H1 (cell line): ENCODE measurements around the gene ACER3. TPM values are rescaled to one million over a fixed set of nuclear protein-coding genes. Genes with fewer than 3 reads are reported as not detected.

Experiments
- ASH2L ChIP-seq: fragments of 200-600, 300-600 bp; sonication (generic); IDR thresholded peaks from one replicate; pipeline ENCODE4 v1.7.1; 2017; ENCODE audit warnings: low read length
- CBX5 ChIP-seq: fragments of 300-800, 300-1000 bp; sonication (generic); IDR thresholded peaks from 2 replicates; pipeline ENCODE4 v1.7.1; 2016; ENCODE audit warnings: antibody characterized with exemption, low read length, low read depth
- GABPA ChIP-seq: IDR thresholded peaks from 2 replicates; pipeline ENCODE4 v1.6.1; 2011; ENCODE audit warnings: mild to moderate bottlenecking, low read length, moderate library complexity, borderline replicate concordance; ENCODE audit not compliant: insufficient read depth
- JUND ChIP-seq: IDR thresholded peaks from 2 replicates; pipeline ENCODE4 v1.6.1; 2011; ENCODE audit warnings: mild to moderate bottlenecking, improper control_type of control experiment, low read length
- POLR2AphosphoS5 ChIP-seq: IDR thresholded peaks from 2 replicates; pipeline ENCODE4 v1.6.1; 2011; ENCODE audit warnings: low read depth, low read length
- SIN3A ChIP-seq, 2 experiments: IDR thresholded peaks in 1 of 2; conservative IDR thresholded peaks in 1 of 2; 2 replicates each; pipeline ENCODE4 v1.6.1; 2011 to 2012; ENCODE audit warnings: low read length in 2 of 2, improper control_type of control experiment in 1 of 2, low read depth in 1 of 2, mild to moderate bottlenecking in 1 of 2
- SIRT6 ChIP-seq: IDR thresholded peaks from one replicate; pipeline ENCODE4 v1.7.1; 2012; ENCODE audit warnings: low read length, inconsistent platforms
- SP1 ChIP-seq: IDR thresholded peaks from 2 replicates; pipeline ENCODE4 v1.6.1; 2011; ENCODE audit warnings: low read depth, low read length
- SP2 ChIP-seq: IDR thresholded peaks from 2 replicates; pipeline ENCODE4 v1.6.1; 2012; ENCODE audit warnings: mild to moderate bottlenecking, low read length, inconsistent platforms
- SP4 ChIP-seq: IDR thresholded peaks from 2 replicates; pipeline ENCODE4 v1.6.1; 2012; ENCODE audit warnings: low read length, inconsistent platforms
- TAF1 ChIP-seq: IDR thresholded peaks from 2 replicates; pipeline ENCODE4 v1.6.1; 2011; ENCODE audit warnings: mild to moderate bottlenecking, low read depth, low read length
- TBP ChIP-seq: IDR thresholded peaks from 2 replicates; pipeline ENCODE4 v1.6.1; 2011; ENCODE audit warnings: low read depth, low read length, improper control_type of control experiment
- ZNF274 ChIP-seq: IDR thresholded peaks from 2 replicates; pipeline ENCODE4 v1.7.0; 2012; ENCODE audit warnings: low read length, borderline replicate concordance; ENCODE audit errors: extremely low read depth
- polyA plus RNA-seq, 7 experiments: library from polyadenylated mRNA; depleted of rRNA in 3 of 7; stranded (reverse) in 5 of 7; unstranded in 2 of 7; fragments of >200 nt in 5 of 7; fragments of 200-250 nt in 2 of 7; gene quantifications; 1 replicate in 5 of 7; 2 replicates in 1 of 7; 4 replicates in 1 of 7; pipeline versions ENCODE4 v1.2.1 to v1.2.3, GENCODE V29; 2011 to 2013; ENCODE audit warnings: missing spikeins in 2 of 7, mixed read lengths in 2 of 7
- total RNA-seq: library from RNA; stranded (reverse); fragmentation: NEBNext Ultra II Directional; extraction: Animal tissue kit (Norgen Biotek cat#: 25700); gene quantifications from 2 replicates; pipeline ENCODE4 v1.2.1, GENCODE V29; 2021
- TF ChIP-seq, protein P1 (sequence below): fragments of 300-600 bp; sonication (generic); IDR thresholded peaks from 2 replicates; pipeline ENCODE4 v1.7.1; 2012; ENCODE audit warnings: low read length, moderate library complexity, mild to moderate bottlenecking, inconsistent platforms; ENCODE audit not compliant: insufficient replicate concordance

Gene ACER3
- total and polyA plus RNA-seq, 2 of the 8 experiments (the other 6 are each of a cell fraction or from before 2014, with no cell fraction given): 5.7 to 16.2 TPM

DNA sequence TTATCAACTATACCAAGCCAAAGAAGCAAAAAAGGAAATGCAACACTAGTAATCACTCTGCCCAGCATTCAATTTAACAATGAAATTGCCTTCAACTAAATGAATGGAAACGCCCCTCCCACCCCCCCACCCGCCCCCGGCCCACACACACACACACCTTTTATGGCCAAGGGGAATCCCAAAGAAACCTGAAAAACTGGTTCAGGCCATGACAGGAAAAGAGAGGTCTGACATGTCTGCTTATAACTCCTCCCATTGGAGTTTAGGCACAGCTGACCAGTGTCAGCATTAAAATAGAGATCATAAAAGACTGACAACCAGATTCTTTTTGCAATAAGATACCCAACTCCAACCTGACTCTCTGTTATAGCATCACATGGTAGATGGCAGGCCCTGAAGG is 42.6 kb downstream of the ACER3 start (continued):
- TF ChIP-seq, protein P1, sequence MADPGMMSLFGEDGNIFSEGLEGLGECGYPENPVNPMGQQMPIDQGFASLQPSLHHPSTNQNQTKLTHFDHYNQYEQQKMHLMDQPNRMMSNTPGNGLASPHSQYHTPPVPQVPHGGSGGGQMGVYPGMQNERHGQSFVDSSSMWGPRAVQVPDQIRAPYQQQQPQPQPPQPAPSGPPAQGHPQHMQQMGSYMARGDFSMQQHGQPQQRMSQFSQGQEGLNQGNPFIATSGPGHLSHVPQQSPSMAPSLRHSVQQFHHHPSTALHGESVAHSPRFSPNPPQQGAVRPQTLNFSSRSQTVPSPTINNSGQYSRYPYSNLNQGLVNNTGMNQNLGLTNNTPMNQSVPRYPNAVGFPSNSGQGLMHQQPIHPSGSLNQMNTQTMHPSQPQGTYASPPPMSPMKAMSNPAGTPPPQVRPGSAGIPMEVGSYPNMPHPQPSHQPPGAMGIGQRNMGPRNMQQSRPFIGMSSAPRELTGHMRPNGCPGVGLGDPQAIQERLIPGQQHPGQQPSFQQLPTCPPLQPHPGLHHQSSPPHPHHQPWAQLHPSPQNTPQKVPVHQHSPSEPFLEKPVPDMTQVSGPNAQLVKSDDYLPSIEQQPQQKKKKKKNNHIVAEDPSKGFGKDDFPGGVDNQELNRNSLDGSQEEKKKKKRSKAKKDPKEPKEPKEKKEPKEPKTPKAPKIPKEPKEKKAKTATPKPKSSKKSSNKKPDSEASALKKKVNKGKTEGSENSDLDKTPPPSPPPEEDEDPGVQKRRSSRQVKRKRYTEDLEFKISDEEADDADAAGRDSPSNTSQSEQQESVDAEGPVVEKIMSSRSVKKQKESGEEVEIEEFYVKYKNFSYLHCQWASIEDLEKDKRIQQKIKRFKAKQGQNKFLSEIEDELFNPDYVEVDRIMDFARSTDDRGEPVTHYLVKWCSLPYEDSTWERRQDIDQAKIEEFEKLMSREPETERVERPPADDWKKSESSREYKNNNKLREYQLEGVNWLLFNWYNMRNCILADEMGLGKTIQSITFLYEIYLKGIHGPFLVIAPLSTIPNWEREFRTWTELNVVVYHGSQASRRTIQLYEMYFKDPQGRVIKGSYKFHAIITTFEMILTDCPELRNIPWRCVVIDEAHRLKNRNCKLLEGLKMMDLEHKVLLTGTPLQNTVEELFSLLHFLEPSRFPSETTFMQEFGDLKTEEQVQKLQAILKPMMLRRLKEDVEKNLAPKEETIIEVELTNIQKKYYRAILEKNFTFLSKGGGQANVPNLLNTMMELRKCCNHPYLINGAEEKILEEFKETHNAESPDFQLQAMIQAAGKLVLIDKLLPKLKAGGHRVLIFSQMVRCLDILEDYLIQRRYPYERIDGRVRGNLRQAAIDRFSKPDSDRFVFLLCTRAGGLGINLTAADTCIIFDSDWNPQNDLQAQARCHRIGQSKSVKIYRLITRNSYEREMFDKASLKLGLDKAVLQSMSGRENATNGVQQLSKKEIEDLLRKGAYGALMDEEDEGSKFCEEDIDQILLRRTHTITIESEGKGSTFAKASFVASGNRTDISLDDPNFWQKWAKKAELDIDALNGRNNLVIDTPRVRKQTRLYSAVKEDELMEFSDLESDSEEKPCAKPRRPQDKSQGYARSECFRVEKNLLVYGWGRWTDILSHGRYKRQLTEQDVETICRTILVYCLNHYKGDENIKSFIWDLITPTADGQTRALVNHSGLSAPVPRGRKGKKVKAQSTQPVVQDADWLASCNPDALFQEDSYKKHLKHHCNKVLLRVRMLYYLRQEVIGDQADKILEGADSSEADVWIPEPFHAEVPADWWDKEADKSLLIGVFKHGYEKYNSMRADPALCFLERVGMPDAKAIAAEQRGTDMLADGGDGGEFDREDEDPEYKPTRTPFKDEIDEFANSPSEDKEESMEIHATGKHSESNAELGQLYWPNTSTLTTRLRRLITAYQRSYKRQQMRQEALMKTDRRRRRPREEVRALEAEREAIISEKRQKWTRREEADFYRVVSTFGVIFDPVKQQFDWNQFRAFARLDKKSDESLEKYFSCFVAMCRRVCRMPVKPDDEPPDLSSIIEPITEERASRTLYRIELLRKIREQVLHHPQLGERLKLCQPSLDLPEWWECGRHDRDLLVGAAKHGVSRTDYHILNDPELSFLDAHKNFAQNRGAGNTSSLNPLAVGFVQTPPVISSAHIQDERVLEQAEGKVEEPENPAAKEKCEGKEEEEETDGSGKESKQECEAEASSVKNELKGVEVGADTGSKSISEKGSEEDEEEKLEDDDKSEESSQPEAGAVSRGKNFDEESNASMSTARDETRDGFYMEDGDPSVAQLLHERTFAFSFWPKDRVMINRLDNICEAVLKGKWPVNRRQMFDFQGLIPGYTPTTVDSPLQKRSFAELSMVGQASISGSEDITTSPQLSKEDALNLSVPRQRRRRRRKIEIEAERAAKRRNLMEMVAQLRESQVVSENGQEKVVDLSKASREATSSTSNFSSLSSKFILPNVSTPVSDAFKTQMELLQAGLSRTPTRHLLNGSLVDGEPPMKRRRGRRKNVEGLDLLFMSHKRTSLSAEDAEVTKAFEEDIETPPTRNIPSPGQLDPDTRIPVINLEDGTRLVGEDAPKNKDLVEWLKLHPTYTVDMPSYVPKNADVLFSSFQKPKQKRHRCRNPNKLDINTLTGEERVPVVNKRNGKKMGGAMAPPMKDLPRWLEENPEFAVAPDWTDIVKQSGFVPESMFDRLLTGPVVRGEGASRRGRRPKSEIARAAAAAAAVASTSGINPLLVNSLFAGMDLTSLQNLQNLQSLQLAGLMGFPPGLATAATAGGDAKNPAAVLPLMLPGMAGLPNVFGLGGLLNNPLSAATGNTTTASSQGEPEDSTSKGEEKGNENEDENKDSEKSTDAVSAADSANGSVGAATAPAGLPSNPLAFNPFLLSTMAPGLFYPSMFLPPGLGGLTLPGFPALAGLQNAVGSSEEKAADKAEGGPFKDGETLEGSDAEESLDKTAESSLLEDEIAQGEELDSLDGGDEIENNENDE: no peak
- TF ChIP-seq SIN3A (conservative IDR thresholded peaks at IDR 0.05 in 1 of 2, IDR thresholded peaks at IDR 0.05 in 1 of 2; ENCODE audit: low read depth in 1 of 2, low read length in 2 of 2) (peak; percentile 89 to 96), TAF1 (no peak), SP2 (no peak), SP1 (peak; percentile 51; the same call in 1 of the 2 replicates), POLR2AphosphoS5 (no peak), SP4 (no peak), GABPA (no peak), ASH2L (no peak), JUND (no peak), CBX5 (no peak), SIRT6 (no peak), TBP (no peak), ZNF274 (no peak)
